Keratinocyte (primary cell): ENCODE results near the gene CADM2. TPM values are rescaled to one million over a fixed set of nuclear protein-coding genes. Genes with fewer than 3 reads are reported as not detected.

Experiments used
- DNase-seq: peaks from one replicate; pipeline ENCODE4 v3.0.0-alpha.2; 2011; ENCODE audit warnings: low read depth, missing footprints, low spot score
- FAIRE-seq: peaks from 2 replicates; lab custom pipeline; 2011; peaks lifted over from hg19 to GRCh38; lab: Jason Lieb, UNC
- H2AFZ ChIP-seq: 2 replicates; pipeline ENCODE4 v1.6.0; 2012; ENCODE audit warnings: low read length, control low read depth, inconsistent platforms; ENCODE audit not compliant: control insufficient read depth
- H3K27ac ChIP-seq: 2 replicates; pipeline ENCODE4 v1.5.1; 2011; ENCODE audit warnings: low read length; ENCODE audit not compliant: control insufficient read depth, insufficient read depth
- H3K27me3 ChIP-seq: 3 replicates; pipeline ENCODE4 v1.6.0; 2011; ENCODE audit warnings: low read length; ENCODE audit not compliant: control insufficient read depth, insufficient read depth; ENCODE audit errors: extremely low read depth
- H3K36me3 ChIP-seq, 2 experiments: 2 replicates in 1 of 2; 3 replicates in 1 of 2; pipeline ENCODE4 v1.5.1; 2011; ENCODE audit warnings: low read length in 2 of 2, mild to moderate bottlenecking in 1 of 2; ENCODE audit not compliant: control insufficient read depth in 2 of 2, insufficient read depth in 2 of 2; ENCODE audit errors: extremely low read depth in 1 of 2
- H3K4me1 ChIP-seq: 3 replicates; pipeline ENCODE4 v1.5.1; 2011; ENCODE audit warnings: low read length; ENCODE audit not compliant: control insufficient read depth, insufficient read depth; ENCODE audit errors: extremely low read depth
- H3K4me2 ChIP-seq: 3 replicates; pipeline ENCODE4 v1.6.0; 2011; ENCODE audit warnings: low read depth, low read length; ENCODE audit not compliant: control insufficient read depth, insufficient read depth; ENCODE audit errors: extremely low read depth
- H3K4me3 ChIP-seq, 3 experiments: fragments of 200-600 bp in 1 of 3; sonication (generic) in 1 of 3; 2 replicates in 2 of 3; 3 replicates in 1 of 3; pipeline ENCODE4 v1.5.1; 2011 to 2016; ENCODE audit warnings: low read length in 3 of 3, mild to moderate bottlenecking in 3 of 3, control low read depth in 2 of 3, inconsistent platforms in 1 of 3, low read depth in 1 of 3, mixed read lengths in 1 of 3, mixed run types in 1 of 3, moderate library complexity in 1 of 3; ENCODE audit not compliant: control insufficient read depth in 2 of 3, insufficient read depth in 2 of 3; ENCODE audit errors: extremely low read depth in 1 of 3
- H3K79me2 ChIP-seq: 2 replicates; pipeline ENCODE4 v1.6.0; 2012; ENCODE audit warnings: low read length; ENCODE audit not compliant: control insufficient read depth, insufficient read depth
- H3K9ac ChIP-seq: 3 replicates; pipeline ENCODE4 v1.6.0; 2011; ENCODE audit warnings: low read length; ENCODE audit not compliant: control insufficient read depth, insufficient read depth; ENCODE audit errors: extremely low read depth
- H3K9me1 ChIP-seq: 3 replicates; pipeline ENCODE4 v1.6.0; 2011; ENCODE audit warnings: low read length; ENCODE audit not compliant: control insufficient read depth, insufficient read depth; ENCODE audit errors: extremely low read depth
- H3K9me3 ChIP-seq: 2 replicates; pipeline ENCODE4 v1.5.1; 2012; ENCODE audit warnings: low read depth, low read length; ENCODE audit not compliant: control insufficient read depth
- H4K20me1 ChIP-seq: 3 replicates; pipeline ENCODE4 v1.6.0; 2011; ENCODE audit warnings: low read length; ENCODE audit not compliant: control insufficient read depth, insufficient read depth; ENCODE audit errors: extremely low read depth
- EZH2 ChIP-seq: IDR thresholded peaks from one replicate; pipeline ENCODE4 v1.6.1; 2012; ENCODE audit warnings: inconsistent platforms, mild to moderate bottlenecking, low read length, moderate library complexity
- dilution Hi-C: fragments of 300-500 bp; cut with MboI; formaldehyde crosslinking; loops from one replicate; pipeline ENCODE4 v1.7.0; 2020; ENCODE audit warnings: low sequenced_read_pairs; ENCODE audit not compliant: extremely low pct_ligation_motif_present
- polyA plus RNA-seq, 5 experiments: library from polyadenylated mRNA; depleted of rRNA in 3 of 5; stranded (reverse) in 3 of 5; stranded (forward) in 1 of 5; unstranded in 1 of 5; fragments of >200 nt; gene quantifications; 1 replicate in 1 of 5; 2 replicates in 3 of 5; 3 replicates in 1 of 5; pipeline versions ENCODE4 v1.2.1 to v1.2.3, GENCODE V29; 2011 to 2012; ENCODE audit warnings: missing spikeins in 2 of 5, low read depth in 1 of 5, low replicate concordance in 1 of 5
- TF ChIP-seq, protein P1 (sequence below), 3 experiments: IDR thresholded peaks in 1 of 3; conservative IDR thresholded peaks in 1 of 3; optimal IDR thresholded peaks in 1 of 3; 2 replicates in 2 of 3; 3 replicates in 1 of 3; pipeline versions ENCODE3 to v1.5.1; 2011; ENCODE audit warnings: low read length in 3 of 3, mild to moderate bottlenecking in 3 of 3, moderate library complexity in 2 of 3, control low read depth in 1 of 3, inconsistent platforms in 1 of 3; ENCODE audit not compliant: insufficient read depth in 2 of 3; ENCODE audit errors: extremely low read depth in 1 of 3

Gene CADM2
- polyA plus RNA-seq, 1 donor (not counting 4 experiments of a cell fraction or from before 2014, with no cell fraction given): not detected

DNA sequence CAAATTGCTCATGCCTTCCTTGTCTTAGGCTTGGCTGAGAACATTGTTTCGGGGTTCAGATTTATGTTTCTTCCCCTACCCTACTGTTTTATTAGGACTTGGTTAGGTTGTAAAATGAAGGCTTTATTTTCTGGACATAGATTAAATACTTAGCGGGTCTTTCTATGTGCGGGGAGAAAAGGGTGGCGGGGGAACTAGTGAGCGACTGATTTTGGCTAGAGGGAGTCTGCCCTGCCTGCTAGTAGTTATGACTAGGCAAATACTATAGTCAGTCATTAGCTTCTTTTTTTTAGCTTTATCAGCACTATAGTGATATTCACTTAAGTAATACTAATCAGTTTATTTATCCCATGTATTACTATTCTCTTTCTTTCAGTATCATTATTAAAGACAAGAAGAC is 3.6 kb downstream of the CADM2 start:
- Histone ChIP-seq H3K9me3 (no peaks in the 10 kb centered on the region), H3K4me3 (no peak overlapping the region), H3K79me2 (no peaks in the 10 kb centered on the region), H3K9me1 (no peaks in the 10 kb centered on the region), H4K20me1 (no peaks in the 10 kb centered on the region), H3K27ac (no peak overlapping the region), H3K36me3 (no peaks in the 10 kb centered on the region), H3K9ac (no peak overlapping the region), H3K27me3 (peaks cover 26% of the 10 kb centered on the region), H3K4me1 (peaks cover 2% of the 10 kb centered on the region), H3K4me2 (no peak overlapping the region), H2AFZ (no peak overlapping the region)
- no peak for FAIRE-seq
- no peak for DNase-seq
- dilution Hi-C loops: no loop called here
- no peak for TF ChIP-seq EZH2
- TF ChIP-seq, protein P1, sequence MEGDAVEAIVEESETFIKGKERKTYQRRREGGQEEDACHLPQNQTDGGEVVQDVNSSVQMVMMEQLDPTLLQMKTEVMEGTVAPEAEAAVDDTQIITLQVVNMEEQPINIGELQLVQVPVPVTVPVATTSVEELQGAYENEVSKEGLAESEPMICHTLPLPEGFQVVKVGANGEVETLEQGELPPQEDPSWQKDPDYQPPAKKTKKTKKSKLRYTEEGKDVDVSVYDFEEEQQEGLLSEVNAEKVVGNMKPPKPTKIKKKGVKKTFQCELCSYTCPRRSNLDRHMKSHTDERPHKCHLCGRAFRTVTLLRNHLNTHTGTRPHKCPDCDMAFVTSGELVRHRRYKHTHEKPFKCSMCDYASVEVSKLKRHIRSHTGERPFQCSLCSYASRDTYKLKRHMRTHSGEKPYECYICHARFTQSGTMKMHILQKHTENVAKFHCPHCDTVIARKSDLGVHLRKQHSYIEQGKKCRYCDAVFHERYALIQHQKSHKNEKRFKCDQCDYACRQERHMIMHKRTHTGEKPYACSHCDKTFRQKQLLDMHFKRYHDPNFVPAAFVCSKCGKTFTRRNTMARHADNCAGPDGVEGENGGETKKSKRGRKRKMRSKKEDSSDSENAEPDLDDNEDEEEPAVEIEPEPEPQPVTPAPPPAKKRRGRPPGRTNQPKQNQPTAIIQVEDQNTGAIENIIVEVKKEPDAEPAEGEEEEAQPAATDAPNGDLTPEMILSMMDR (optimal IDR thresholded peaks at IDR 0.05 in 1 of 3, IDR thresholded peaks at IDR 0.05 in 1 of 3, conservative IDR thresholded peaks at IDR 0.05 in 1 of 3; ENCODE audit: extremely low read depth in 1 of 3, insufficient read depth in 2 of 3, low read length in 3 of 3): no peak

DNA sequence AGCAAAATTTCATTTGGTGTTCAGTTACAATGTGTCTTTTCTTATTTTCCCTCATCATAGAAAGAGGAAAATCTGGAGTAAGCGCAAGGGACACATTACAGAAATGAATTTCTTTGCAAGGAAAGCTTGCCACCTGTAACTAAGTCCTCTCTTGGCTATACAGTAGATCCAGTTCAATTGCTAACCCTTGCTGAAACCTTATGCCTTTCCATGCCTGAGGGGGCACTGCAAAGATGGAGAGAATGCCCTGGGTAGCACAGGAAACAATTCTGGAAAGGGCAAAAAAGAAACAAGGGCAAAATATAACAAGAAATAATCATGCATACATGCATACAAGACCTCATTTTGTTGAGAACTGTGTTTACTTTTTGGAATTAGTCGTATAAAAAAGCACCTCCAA is 4.3 kb downstream of the CADM2 start:
- no peak overlapping the region for H2AFZ ChIP-seq

More for the DNA sequence above, 4.3 kb downstream of the CADM2 start:
- Histone ChIP-seq H3K27me3 (peaks cover 26% of the 10 kb centered on the region), H3K27ac (no peak overlapping the region), H3K9me3 (no peaks in the 10 kb centered on the region), H3K9ac (no peak overlapping the region), H3K79me2 (no peaks in the 10 kb centered on the region), H3K36me3 (no peaks in the 10 kb centered on the region), H3K4me1 (peaks cover 2% of the 10 kb centered on the region), H3K4me3 (no peak overlapping the region), H3K9me1 (no peaks in the 10 kb centered on the region), H3K4me2 (no peak overlapping the region), H4K20me1 (no peaks in the 10 kb centered on the region)
- FAIRE-seq: no peak
- no peak for DNase-seq
- no peak for TF ChIP-seq EZH2
- TF ChIP-seq, protein P1 (optimal IDR thresholded peaks at IDR 0.05 in 1 of 3, IDR thresholded peaks at IDR 0.05 in 1 of 3, conservative IDR thresholded peaks at IDR 0.05 in 1 of 3; ENCODE audit: extremely low read depth in 1 of 3, insufficient read depth in 2 of 3, low read length in 3 of 3): no peak
- dilution Hi-C loops: no loop called here
